Measurements from ENCODE around the gene GOLGA6C. TPM values are rescaled to one million over a fixed set of nuclear protein-coding genes. Genes with fewer than 3 reads are reported as not detected.
"Not testable (repeated sequence)": the region's sequence is repeated elsewhere in the genome, so short reads cannot be mapped to it uniquely, and the experiment has no call there.

Gene GOLGA6C
- total and polyA plus RNA-seq, 2 experiments from 2014 or later, result not detected

DNA sequence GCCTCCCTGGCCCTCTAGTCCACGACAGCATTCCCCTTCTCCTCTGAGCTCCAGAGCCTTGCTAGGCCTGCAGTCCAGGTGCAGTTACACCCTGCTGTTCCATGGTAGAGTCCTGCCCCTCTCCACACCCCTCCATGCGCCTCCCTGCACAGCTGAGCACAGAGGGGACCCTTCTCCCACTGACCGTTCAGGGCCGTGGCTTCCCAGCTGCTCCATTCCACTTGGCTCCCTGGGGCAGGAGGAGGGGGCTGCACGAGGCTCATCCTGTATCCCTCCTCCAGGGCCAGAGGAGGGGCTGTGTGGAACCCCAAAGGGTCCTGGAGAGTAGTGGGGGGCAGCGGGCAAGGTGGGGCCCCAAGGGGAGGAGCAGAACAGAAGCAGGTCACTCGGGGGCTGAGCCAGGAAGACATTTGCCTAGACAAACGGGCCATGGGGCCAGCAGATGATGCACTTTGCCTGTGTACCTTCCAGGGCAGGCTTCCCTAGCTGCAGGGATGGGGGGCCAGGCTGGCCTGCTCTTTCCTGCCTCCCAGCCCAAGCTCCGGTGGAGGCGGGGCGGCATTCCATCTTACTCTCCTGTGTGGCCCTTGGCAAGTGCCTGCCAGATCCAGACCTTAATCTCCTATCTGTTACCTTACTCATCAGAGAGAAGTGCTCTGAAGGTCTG is 20.7 kb upstream of the GOLGA6C start:
- in situ Hi-C loops (cut with MboI), result no loop called here
- no peak for DNase-seq
- Histone ChIP-seq H3K9ac (no peak overlapping the region), H3K9me2 (ENCODE audit: insufficient read depth) (no peaks in the 10 kb centered on the region), H3F3A (ENCODE audit: insufficient read depth) (no peaks in the 10 kb centered on the region), H3K27ac (no peak overlapping the region), H3K27me3 (replicated peaks; ENCODE audit: insufficient read depth) (peaks cover 36% of the 10 kb centered on the region), H3K4me1 (ENCODE audit: insufficient read depth) (no peaks in the 10 kb centered on the region), H3K4me2 (ENCODE audit: unreplicated experiment) (no peak overlapping the region), H3K36me3 (ENCODE audit: low read depth) (no peaks in the 10 kb centered on the region), H3K79me2 (ENCODE audit: insufficient read depth) (no peaks in the 10 kb centered on the region), H2AFZ (no peak overlapping the region), H3K4me3 (no peak overlapping the region), H4K20me1 (ENCODE audit: insufficient read depth) (no peaks in the 10 kb centered on the region), H3K9me3 (ENCODE audit: low read depth) (no peaks in the 10 kb centered on the region)
- WGBS, 2 experiments (ENCODE audit: low coverage in 1 of 2, low lambda C conversion rate in 2 of 2, missing lambda C conversion rate in 2 of 2), result 40 to 43% methylated on average over 11 of the region's 11 CpGs
- TF ChIP-seq EZH2phosphoT487 (IDR thresholded peaks at IDR 0.05; ENCODE audit: insufficient read depth, low read depth) (no peak), EZH2 (IDR thresholded peaks at IDR 0.05; ENCODE audit: insufficient read depth, poor library complexity, severe bottlenecking) (no peak)

DNA sequence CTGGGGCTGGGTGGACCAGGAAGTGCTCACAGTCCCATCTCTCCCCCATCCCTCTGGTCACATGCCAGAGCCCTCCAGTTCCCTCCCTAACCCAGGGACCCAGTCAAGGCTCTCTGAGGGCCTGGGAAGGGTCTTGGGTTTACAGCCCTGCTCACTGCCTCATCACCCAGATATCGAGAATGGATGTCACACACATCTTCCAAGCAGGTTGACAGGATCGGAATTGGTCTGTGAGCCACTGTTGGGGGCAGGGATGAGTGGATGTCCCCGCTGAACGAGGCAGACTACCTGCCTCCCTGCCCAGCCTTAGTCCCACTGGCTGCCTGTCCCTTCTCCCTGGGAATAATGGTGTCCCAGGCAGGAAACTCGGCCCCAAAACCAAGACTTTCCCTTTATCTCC is 20.0 kb upstream of the GOLGA6C start:
- DNase-seq, result no peak
- Histone ChIP-seq H3K9me3 (ENCODE audit: low read depth) (no peaks in the 10 kb centered on the region), H3K4me1 (ENCODE audit: insufficient read depth) (no peaks in the 10 kb centered on the region), H3K27me3 (replicated peaks; ENCODE audit: insufficient read depth) (peaks cover 36% of the 10 kb centered on the region), H4K20me1 (ENCODE audit: insufficient read depth) (no peaks in the 10 kb centered on the region), H3K79me2 (ENCODE audit: insufficient read depth) (no peaks in the 10 kb centered on the region), H2AFZ (no peak overlapping the region), H3K9ac (no peak overlapping the region), H3K4me3 (no peak overlapping the region), H3F3A (ENCODE audit: insufficient read depth) (no peaks in the 10 kb centered on the region), H3K9me2 (ENCODE audit: insufficient read depth) (no peaks in the 10 kb centered on the region), H3K4me2 (ENCODE audit: unreplicated experiment) (no peak overlapping the region), H3K36me3 (ENCODE audit: low read depth) (no peaks in the 10 kb centered on the region), H3K27ac (no peak overlapping the region)
- 33 to 41% methylated on average over 5 of the region's 5 CpGs for WGBS, 2 experiments (ENCODE audit: low coverage in 1 of 2, low lambda C conversion rate in 2 of 2, missing lambda C conversion rate in 2 of 2)
- in situ Hi-C loops (cut with MboI), result no loop called here
- TF ChIP-seq EZH2phosphoT487 (IDR thresholded peaks at IDR 0.05; ENCODE audit: insufficient read depth, low read depth) (no peak), EZH2 (IDR thresholded peaks at IDR 0.05; ENCODE audit: insufficient read depth, poor library complexity, severe bottlenecking) (no peak)

GRCh38 chr15:75245741-75246140 is 12.4 kb upstream of the GOLGA6C start:
- H3K9me3 ChIP-seq (ENCODE audit: low read depth); H3K9me2 ChIP-seq (ENCODE audit: insufficient read depth); H3K79me2 ChIP-seq (ENCODE audit: insufficient read depth); H3K36me3 ChIP-seq (ENCODE audit: low read depth); H3K9ac ChIP-seq; H3K4me1 ChIP-seq (ENCODE audit: insufficient read depth); DNase-seq; H3F3A ChIP-seq (ENCODE audit: insufficient read depth); H3K4me2 ChIP-seq (ENCODE audit: unreplicated experiment); H4K20me1 ChIP-seq (ENCODE audit: insufficient read depth); H3K27ac ChIP-seq; in situ Hi-C loops (cut with MboI); H2AFZ ChIP-seq; H3K4me3 ChIP-seq: not testable (repeated sequence)
- 84 to 88% methylated on average over 1 of the region's 1 CpG for WGBS, 2 experiments (ENCODE audit: low coverage in 1 of 2, low lambda C conversion rate in 2 of 2, missing lambda C conversion rate in 2 of 2)
- H3K27me3 ChIP-seq (replicated peaks; ENCODE audit: insufficient read depth), result peaks cover 54% of the 10 kb centered on the region

- H3K4me3 ChIP-seq; H3K9ac ChIP-seq; H2AFZ ChIP-seq; DNase-seq; H3K9me2 ChIP-seq (ENCODE audit: insufficient read depth); H3K9me3 ChIP-seq (ENCODE audit: low read depth); in situ Hi-C loops (cut with MboI); H3K79me2 ChIP-seq (ENCODE audit: insufficient read depth); H3K36me3 ChIP-seq (ENCODE audit: low read depth); H3K27ac ChIP-seq; H4K20me1 ChIP-seq (ENCODE audit: insufficient read depth); H3F3A ChIP-seq (ENCODE audit: insufficient read depth); H3K4me2 ChIP-seq (ENCODE audit: unreplicated experiment); H3K4me1 ChIP-seq (ENCODE audit: insufficient read depth): not testable (repeated sequence)
- peaks cover 78% of the 10 kb centered on the region for H3K27me3 ChIP-seq (replicated peaks; ENCODE audit: insufficient read depth)
- WGBS, 2 experiments (ENCODE audit: low coverage in 1 of 2, low lambda C conversion rate in 2 of 2, missing lambda C conversion rate in 2 of 2), result 55 to 64% methylated on average over 6 of the region's 6 CpGs
These were observed 9.1 kb upstream of the GOLGA6C start for GRCh38 chr15:75248991-75249390.

GRCh38 chr15:75249726-75250125 is 8.4 kb upstream of the GOLGA6C start:
- no peaks in the 10 kb centered on the region for H4K20me1 ChIP-seq (ENCODE audit: insufficient read depth)
- no peak overlapping the region for H3K9ac ChIP-seq
- no peaks in the 10 kb centered on the region for H3K4me1 ChIP-seq (ENCODE audit: insufficient read depth)
- no peaks in the 10 kb centered on the region for H3K9me3 ChIP-seq (ENCODE audit: low read depth)
- 38 to 47% methylated on average over 4 of the region's 4 CpGs for WGBS, 2 experiments (ENCODE audit: low coverage in 1 of 2, low lambda C conversion rate in 2 of 2, missing lambda C conversion rate in 2 of 2)
- no peak overlapping the region for H3K4me2 ChIP-seq (ENCODE audit: unreplicated experiment)
- no peak overlapping the region for H3K4me3 ChIP-seq
- H3K36me3 ChIP-seq (ENCODE audit: low read depth), result no peaks in the 10 kb centered on the region
- H3K9me2 ChIP-seq (ENCODE audit: insufficient read depth), result no peaks in the 10 kb centered on the region
- DNase-seq, result no peak
- no peak for TF ChIP-seq EZH2phosphoT487 (IDR thresholded peaks at IDR 0.05; ENCODE audit: insufficient read depth, low read depth)
- TF ChIP-seq EZH2 (IDR thresholded peaks at IDR 0.05; ENCODE audit: insufficient read depth, poor library complexity, severe bottlenecking), result no peak
- H3K27me3 ChIP-seq (replicated peaks; ENCODE audit: insufficient read depth), result peaks cover 78% of the 10 kb centered on the region
- H3F3A ChIP-seq (ENCODE audit: insufficient read depth), result no peaks in the 10 kb centered on the region
- H3K79me2 ChIP-seq (ENCODE audit: insufficient read depth), result no peaks in the 10 kb centered on the region
- no peak overlapping the region for H3K27ac ChIP-seq
- in situ Hi-C loops (cut with MboI), result no loop called here
- H2AFZ ChIP-seq, result no peak overlapping the region

- peaks cover 72% of the 10 kb centered on the region for H3K27me3 ChIP-seq (replicated peaks; ENCODE audit: insufficient read depth)
- H3K4me1 ChIP-seq (ENCODE audit: insufficient read depth); H3K9me3 ChIP-seq (ENCODE audit: low read depth); H3K4me2 ChIP-seq (ENCODE audit: unreplicated experiment); H4K20me1 ChIP-seq (ENCODE audit: insufficient read depth); H3K4me3 ChIP-seq; H3K27ac ChIP-seq; H3K79me2 ChIP-seq (ENCODE audit: insufficient read depth); DNase-seq; H3F3A ChIP-seq (ENCODE audit: insufficient read depth); H3K36me3 ChIP-seq (ENCODE audit: low read depth); H2AFZ ChIP-seq; in situ Hi-C loops (cut with MboI); H3K9me2 ChIP-seq (ENCODE audit: insufficient read depth); H3K9ac ChIP-seq: not testable (repeated sequence)
- 64 to 65% methylated on average over 4 of the region's 4 CpGs for WGBS, 2 experiments (ENCODE audit: low coverage in 1 of 2, low lambda C conversion rate in 2 of 2, missing lambda C conversion rate in 2 of 2)
These were observed 6.8 kb upstream of the GOLGA6C start for GRCh38 chr15:75251343-75251742.

- H3F3A ChIP-seq (ENCODE audit: insufficient read depth); in situ Hi-C loops (cut with MboI); H3K36me3 ChIP-seq (ENCODE audit: low read depth); H3K9ac ChIP-seq; DNase-seq; H3K9me2 ChIP-seq (ENCODE audit: insufficient read depth); H3K27ac ChIP-seq; H2AFZ ChIP-seq; H3K9me3 ChIP-seq (ENCODE audit: low read depth); H3K4me3 ChIP-seq; H3K79me2 ChIP-seq (ENCODE audit: insufficient read depth); H3K4me1 ChIP-seq (ENCODE audit: insufficient read depth); H3K4me2 ChIP-seq (ENCODE audit: unreplicated experiment); H4K20me1 ChIP-seq (ENCODE audit: insufficient read depth): not testable (repeated sequence)
- 55 to 59% methylated on average over 4 of the region's 4 CpGs for WGBS, 2 experiments (ENCODE audit: low coverage in 1 of 2, low lambda C conversion rate in 2 of 2, missing lambda C conversion rate in 2 of 2)
- peaks cover 62% of the 10 kb centered on the region for H3K27me3 ChIP-seq (replicated peaks; ENCODE audit: insufficient read depth)
These were observed 5.8 kb upstream of the GOLGA6C start for GRCh38 chr15:75252285-75252684.

Measured in GM23248 (cell line).